ENCODE data around the gene BST2. TPM values are rescaled to one million over a fixed set of nuclear protein-coding genes. Genes with fewer than 3 reads are reported as not detected.

The BST2 gene, protein sequence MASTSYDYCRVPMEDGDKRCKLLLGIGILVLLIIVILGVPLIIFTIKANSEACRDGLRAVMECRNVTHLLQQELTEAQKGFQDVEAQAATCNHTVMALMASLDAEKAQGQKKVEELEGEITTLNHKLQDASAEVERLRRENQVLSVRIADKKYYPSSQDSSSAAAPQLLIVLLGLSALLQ
- total RNA-seq = 1.6 TPM

DNA sequence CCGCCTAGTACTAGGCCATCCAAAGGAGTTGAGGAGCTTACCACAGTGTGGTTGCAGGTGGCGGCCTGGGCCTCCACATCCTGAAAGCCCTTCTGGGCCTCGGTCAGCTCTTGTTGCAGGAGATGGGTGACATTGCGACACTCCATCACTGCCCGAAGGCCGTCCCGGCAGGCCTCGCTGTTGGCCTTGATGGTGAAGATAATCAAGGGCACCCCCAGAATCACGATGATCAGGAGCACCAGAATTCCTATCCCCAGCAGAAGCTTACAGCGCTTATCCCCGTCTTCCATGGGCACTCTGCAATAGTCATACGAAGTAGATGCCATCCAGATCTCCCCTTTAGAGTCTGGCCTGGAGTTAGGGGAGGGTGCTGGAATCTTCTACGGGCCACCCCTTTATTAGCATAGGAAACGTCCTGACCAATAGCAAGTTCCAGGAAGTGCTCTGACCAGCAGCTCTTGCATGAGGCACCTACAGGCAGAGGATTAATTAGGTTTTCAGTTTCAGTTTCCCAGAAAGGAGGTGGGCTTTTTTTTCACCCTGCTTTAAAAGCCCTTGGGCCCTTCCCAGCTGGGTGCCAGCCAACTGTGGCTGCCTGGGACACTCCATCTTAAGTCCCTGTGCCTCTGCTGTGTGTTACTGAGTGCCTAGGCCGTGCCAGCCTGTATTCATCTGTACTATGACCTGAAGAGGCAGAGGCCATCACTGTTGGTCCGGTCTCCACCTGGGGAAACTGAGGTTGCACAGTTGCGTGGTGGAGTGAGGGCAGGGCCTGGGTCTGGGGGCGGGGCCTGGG is at the start of gene BST2:
Gene BST2 (minus strand): TSS at position 381 of the 796 bp plus-strand sequence. CDS start 55 bp downstream, at position 326.
- no peak for FAIRE-seq
- peak; percentile 63 to 82 for DNase-seq (ENCODE audit: low spot score in 2 of 2)

DNA sequence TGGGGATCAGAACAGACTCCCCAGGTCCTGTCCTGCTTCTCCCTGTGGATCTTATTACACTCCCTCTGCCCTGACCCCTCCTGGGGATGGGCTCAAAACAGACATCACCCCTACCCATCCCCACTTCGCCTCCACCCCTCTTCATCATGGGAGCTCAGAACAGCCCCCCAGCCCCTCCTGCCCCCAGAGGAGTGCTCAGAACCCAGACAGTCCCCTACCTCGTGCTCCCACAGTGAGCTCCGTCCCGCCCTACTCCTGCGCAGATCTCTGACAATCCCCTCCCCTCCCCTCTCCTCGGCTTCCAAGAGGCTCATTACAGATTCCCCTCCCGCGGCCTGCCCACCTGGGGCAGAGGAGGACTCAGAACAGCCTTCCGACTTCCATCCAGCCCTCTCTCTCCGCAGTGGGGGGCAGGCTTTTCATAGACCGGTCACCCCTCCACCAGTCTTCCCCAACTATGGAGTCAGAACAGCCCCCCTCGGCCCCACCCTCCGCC is 49.2 kb upstream of the BST2 start:
- DNase-seq (ENCODE audit: low spot score in 2 of 2) (no peak), FAIRE-seq (no peak)

DNA sequence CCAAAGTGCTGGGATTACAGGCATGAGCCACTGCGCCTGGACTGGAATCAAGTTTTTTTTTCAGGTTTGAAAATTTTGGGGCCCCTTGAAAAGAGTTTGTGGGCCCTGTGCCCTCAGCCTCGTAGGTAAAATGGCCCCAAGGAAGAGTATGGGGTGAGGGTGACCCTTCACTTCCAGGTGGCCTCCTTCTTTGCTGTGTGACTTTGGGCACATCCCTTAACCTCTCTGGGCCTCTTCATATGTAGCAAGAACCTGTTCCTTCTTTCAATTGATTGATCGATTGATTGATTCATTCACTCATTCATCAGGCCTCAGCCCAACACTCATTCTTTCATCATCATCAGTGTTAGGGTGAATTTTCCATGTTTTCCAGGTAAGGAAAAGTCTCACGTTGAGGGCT is 46.4 kb upstream of the BST2 start:
- DNase-seq (ENCODE audit: low spot score in 2 of 2) = no peak
- no peak for FAIRE-seq

DNA sequence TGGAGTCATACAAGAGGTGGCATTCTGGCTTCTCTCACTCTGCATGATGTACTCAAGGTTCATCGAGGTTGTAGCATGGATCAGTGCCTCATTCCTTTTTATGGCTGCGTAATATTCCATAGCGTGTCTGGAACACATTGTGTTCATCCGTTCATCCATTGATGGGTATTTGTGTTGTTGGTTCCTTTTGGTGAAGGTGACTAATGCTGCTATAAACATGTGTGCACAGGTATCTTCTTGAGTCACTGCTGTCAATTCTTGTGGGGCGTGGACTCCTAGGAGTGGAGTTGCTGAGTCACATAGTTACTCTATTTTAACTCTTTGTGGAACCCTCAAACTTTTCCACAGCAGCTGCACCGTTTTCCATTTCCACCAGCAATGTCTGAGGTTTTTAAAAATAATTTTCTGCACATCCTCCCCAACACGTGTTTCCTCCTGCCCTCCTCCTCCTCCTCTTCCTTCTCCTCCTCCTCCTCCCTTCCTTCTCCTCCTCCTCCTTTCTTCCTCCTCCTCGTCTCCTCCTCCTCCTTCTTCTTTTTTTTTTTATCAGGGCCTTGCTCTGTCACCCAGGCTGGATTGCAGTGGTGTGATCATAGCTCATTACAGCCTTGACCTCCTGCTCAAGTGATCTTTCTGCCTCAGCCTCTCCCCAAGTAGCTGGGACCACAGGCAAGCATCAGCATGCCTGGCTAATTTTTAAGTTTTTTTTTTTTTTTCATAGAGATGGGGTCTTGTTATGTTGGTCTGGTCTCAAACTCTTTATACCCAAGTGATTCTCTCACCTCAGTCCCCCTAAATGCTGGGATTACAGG is 45.0 kb upstream of the BST2 start:
- DNase-seq (ENCODE audit: low spot score in 2 of 2) (no peak), FAIRE-seq (no peak)

DNA sequence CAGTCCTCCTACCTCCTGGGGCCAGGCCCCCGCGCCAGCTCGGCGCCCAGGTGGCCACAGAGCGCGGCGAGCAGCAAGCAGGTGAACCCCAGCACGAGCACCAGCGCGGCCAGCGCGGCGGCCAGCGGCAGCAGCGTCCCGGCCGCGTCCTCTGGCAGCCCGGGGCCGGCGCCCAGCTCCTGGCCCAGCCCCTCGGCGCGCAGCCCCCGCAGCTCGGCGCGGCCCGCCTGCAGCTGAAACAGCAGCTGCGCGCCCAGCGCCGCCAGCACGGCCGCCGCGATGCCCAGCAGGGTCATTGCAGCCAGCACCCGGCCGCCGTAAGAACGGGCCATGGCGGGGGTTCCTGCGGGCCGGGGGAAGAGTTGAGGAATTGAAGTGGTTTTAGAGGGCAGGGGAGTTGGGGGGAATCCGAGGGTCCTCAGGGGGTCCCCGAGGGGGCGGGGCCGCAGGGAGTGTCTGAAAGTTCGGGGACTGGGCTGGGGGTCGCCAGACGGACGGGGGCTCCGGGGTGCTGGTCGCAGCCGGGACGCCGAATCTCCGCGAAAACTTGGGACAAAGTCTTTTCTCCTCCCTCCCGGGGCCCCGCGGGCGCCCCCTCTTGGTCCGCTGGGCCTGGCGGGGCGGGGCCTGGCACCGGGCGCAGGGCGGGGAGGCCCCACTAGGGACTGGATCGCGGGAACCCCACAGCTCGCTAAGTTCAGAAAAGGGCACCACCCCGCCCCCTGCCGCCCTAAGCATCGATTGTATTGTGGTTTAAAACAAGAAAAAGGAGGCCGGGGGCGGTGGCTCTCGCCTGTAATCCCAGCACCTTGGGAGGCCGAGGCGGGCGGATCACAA is 42.9 kb upstream of the BST2 start, which contains the start of gene TMEM221:
Gene TMEM221 (minus strand): TSS at position 538 of the 837 bp plus-strand sequence. CDS start 206 bp downstream, at position 332.
- FAIRE-seq (no peak), DNase-seq (ENCODE audit: low spot score in 2 of 2) (peak; percentile 52 to 71)

DNA sequence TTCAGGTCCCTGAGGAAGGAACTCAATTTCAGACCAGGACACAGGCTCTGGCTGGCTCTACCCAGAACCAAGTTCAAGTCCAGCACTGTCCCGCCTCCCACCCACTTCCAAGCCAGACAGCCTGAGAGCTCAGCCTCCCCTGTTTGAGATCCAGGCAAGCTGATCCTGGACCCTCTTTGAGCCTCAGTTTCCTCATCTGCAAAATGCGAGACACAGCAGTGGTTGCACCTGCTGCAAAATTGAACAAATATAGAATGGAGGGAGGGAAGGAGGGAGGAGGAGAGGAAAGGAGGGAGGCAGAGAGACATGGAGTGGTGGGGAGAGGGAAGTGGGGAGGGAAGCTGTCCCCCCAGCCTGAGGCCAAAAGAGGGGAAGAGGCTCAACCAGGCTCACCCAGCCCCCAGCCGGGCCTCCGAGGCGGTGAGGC is 42.3 kb upstream of the BST2 start:
- FAIRE-seq = no peak
- DNase-seq (ENCODE audit: low spot score in 2 of 2) = no peak

DNA sequence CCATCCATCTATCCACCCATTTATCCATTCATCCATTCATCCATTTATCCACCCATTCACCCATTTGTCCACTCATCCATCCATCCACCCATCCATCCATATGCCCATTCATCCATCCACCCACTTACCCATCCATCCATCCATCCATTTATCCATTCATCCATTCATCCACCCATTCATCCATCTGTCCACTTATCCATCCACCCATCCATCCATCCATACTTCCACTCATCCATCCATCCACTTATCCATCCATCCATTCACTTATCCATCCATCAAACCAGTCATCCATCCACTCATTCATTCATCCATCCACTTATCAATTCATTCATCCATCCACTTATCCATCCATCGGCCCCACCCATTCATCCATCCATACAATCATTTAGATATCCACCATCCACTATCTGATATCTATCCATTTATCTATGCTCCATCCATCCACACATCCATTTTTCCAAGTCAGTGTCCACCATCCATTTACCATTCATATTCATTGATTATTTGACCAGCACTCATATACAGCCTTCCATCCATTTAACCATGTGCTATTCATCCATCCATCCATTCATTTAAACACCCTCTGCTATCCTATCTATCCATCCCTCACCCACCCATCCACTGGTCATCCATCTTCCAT is 40.2 kb upstream of the BST2 start:
- FAIRE-seq (no peak), DNase-seq (ENCODE audit: low spot score in 2 of 2) (no peak)

DNA sequence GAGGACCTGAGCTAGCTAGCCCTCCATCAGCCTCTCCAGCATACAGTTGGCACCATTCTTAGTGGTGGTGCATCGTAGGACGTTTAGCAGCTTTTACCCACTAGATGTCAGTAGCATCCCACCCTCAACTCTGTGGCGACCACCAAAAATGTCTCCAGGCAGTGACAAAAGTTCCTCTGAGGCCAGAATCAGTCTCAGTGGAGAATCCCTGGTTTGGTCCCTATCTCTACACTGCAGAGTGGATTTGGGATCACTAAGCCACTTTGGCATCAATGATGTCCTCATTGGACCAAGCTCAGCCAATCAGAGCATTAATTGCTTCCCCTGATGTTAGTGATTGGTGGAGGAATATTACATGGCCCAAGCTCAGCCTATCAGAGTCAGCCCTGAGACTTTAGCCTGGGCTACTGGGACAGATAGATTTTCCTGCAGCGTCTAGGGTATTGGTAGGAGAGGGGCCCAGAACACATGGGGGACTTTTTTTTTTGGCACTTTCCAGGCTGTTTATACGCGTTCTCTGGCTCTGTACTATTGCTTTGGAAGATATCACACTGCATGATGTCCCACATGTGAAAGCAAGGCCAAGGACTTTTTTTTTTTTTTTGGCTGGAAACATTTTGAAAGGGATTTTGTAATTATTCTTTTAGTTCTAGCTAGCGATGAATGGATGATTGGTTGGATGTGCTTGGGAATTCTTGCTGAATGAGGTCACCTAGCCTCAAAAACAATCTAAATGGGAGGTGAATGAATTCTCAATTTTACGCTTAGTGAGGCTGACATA is 36.0 kb upstream of the BST2 start:
- DNase-seq (ENCODE audit: low spot score in 2 of 2) = no peak
- FAIRE-seq = no peak

DNA sequence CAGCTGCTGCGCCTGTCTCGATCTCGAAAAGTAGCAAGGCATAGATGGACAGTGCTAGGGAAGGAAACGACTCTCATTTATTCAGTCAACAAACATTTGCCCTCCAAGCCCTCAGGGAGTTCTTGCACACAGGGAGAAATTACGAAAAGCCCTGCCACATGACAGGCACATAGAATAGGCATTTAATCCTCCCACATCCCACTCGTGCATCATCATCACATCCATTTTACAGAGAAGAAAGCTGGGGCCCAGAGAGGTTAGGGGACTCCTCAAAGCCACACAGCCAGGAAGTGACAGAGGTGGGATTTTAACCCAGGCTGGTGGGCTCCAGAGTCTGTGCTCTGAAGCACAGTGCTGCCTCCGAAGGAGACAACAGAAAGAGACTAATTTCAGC is 31.4 kb upstream of the BST2 start:
- no peak for FAIRE-seq
- no peak for DNase-seq (ENCODE audit: low spot score in 2 of 2)

DNA sequence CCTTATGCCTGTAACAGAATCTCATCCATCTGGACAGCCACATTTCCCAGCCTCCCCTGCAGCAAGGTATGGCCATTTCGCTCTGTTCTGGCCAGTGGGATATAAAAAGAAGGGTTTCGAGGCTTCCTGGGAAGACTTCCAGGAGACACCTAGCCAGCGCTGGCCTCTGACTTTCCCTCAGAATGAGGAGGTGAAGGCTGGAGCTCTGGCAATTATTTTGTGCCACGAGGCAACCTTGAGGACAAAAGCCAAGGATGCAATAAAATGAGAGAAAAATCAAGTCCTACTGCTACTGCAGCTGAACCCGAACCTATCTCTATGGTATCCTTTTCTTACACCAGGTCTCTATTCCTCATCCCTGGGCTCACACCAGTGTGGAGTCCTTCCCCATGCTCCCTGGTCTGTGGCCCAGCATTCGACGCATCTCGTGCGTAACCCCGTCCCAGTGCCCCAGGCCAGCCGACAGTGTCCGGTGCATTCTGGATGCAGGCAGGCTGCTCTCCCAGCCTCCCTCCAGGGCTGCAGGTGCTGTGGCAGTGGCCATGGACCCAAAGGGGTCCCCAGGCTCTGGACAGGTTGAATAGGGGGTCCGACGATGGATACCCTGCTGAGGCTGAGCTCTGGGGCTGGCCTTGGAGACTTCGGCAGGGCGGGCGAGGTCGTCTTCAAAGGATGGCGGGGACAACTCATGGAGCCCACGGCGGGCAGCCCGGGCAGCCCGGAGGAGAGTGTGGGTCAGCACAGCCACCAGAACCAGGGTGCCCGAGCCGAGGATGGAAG is 30.9 kb upstream of the BST2 start:
- DNase-seq (ENCODE audit: low spot score in 2 of 2) (no peak), FAIRE-seq (no peak)

DNA sequence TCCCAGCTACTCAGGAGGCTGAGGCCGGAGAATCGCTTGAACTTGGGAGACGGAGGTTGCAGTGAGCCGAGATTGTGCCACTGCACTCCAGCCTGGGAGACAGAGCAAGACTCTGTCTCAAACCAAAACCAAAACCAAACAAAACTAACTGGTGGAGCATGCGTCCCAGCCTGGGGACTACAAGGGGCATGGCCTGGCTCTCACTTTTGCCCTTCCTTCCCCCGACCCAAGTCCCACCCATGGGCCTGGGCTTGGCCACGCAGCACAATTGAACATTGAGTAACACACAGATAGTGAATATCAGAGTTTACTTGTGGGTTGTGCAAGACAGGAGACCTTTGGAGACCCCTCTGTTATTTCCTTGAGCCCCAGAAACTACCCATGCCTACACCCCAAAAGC is 29.8 kb upstream of the BST2 start:
- DNase-seq (ENCODE audit: low spot score in 2 of 2) (no peak), FAIRE-seq (no peak)

DNA sequence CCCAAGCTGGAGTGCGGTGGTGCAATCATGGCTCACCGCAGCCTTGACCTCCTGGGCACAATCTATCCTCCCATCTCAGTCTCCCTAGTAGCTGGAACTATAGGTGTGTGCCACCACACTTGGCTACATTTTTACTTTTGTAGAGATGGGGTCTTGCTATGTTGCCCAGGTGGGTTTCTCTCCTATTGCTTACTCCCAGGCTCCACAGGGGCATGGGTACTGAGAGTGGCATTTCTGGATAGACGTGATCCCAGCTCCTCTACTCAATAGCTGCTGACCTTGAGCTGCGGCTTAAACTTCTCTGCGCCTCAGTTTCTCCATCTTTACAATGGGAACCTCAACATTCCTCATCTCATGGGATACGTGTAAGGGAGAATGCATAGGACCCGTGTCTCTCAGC is 26.0 kb upstream of the BST2 start:
- no peak for DNase-seq (ENCODE audit: low spot score in 2 of 2)
- no peak for FAIRE-seq

DNA sequence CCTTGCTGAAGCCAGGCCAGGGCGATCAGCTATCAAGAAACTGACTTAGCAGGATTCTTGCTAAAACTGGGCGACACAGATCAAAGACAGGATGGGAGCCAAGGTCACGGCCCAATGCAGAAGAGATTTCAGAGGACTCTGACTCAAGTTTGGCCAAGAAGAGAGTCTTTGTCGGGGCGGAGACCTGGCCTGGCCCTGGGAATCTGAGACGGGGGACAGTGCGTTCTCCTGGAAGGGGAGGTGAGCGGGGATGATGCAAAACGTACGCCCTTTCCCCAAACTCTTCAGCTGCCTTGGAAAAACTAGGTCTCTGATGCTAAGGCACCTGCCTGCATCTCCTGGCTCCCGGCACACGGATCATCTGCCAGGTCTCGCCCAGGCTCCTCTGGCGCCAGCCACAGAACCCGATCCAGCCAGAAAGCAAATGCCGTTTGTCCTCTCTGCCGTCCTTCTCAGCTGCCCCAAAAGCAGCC is 24.2 kb upstream of the BST2 start:
- no peak for FAIRE-seq

DNA sequence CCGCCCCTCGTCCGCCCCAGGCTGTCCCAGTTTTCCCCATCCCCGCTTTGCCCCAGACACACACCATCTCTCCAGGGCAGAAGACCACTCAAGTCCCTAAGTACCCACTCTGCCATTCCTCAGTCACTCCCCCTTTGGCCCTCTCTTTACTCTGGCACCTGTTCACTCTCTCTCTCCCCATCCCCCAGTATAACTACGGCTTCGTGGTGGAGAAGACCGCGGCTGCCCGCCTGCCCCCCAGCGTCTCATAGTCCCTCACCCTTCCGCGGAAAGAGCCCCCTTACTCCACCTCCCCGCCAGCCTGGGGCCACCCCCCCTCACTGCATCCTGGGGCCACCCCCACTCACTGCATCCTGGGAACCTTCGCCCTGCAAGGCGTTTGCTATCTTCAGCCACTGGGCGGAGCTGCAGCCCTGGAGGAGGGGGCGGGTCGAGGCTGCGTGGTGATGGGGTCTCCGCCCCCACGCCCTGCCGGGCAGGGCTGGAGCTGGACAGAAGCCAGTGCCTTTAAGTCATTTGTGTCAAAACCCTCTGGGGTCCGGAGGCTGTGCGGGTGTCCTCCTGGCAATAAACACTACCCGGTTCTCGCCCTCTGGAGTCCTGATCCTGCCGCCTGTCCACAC is 19.4 kb upstream of the BST2 start:
- FAIRE-seq (no peak), DNase-seq (ENCODE audit: low spot score in 2 of 2) (peak in 1 of 2 donors; percentile 74)

More for the DNA sequence above, 24.2 kb upstream of the BST2 start:
- DNase-seq (ENCODE audit: low spot score in 2 of 2) = no peak

DNA sequence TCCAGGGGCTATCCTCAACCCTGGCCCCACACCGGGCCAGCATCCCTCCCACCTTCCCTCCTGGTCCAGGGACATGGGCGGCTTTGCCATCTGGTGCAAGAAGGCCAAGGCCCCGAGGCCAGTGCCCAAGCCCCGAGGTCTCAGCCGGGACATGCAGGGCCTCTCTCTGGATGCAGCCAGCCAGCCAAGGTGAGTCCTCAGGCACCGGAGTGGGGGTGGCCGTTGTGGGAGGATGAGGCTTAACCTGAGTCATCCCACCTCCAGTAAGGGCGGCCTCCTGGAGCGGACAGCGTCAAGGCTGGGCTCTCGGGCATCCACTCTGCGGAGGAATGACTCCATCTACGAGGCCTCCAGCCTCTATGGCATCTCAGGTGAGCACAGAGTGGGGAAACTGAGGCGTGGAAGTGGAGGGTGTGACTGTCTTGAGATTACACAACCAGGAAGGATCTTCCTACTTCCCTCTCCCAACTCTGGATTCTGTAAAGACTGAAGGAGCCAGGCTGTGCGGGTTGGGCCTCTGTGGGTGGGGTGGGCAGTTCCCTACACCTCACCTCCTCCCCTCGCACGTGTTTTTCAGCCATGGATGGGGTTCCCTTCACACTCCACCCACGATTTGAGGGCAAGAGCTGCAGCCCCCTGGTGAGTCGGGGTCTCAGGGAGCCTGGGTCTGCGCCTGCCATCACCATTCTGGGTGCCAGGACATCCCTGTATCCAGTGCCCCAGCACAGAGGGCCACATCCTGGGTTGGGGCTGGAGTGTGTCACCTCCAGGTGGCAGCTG is 18.2 kb upstream of the BST2 start:
- FAIRE-seq = no peak
- no peak for DNase-seq (ENCODE audit: low spot score in 2 of 2)

DNA sequence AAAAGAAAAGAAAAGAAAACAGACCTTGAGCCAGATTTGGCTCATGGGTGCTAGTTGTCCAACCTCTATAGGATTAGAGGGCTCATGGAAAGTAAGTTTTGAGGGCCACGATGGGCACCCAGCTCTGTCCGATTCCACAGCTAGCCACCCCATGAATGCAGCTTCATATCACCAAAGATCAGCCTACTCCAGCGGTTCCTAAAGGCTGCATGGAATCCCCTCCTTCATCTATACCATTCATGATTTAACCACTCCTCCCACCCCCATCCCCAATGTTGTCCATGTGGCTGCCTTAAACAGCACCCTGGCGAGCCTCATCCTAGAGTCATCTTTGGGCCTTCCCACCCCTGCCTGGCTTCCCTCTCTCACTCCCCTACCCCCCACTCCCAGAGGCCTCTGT is 16.5 kb upstream of the BST2 start:
- DNase-seq (ENCODE audit: low spot score in 2 of 2) (no peak), FAIRE-seq (no peak)

DNA sequence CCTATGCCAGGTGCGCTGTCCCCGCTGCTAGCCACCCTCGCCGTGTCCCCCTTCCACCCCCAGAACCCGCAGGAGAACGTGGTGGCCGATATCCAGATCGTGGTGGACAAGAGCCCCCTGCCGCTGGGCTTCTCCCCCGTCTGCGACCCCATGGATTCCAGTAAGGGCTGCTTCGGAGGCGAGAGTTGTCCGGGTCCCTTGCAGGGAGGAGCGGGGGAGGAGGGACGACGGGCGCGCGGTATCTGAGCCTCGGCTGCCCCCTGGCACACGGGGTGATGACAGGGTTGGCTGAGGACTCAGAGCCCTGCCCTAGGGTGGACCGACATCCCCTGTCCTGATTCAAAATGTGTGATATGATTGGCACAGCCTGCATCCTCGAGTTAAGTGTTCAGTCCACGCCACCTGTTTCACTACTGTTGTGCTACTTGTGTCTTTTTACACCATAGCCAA is 15.1 kb upstream of the BST2 start:
- DNase-seq (ENCODE audit: low spot score in 2 of 2) (peak in 1 of 2 donors; percentile 55), FAIRE-seq (no peak)
